Peyer's patch (tissue), 4 donors: ENCODE measurements around the gene SORBS1.

ENCODE experiments used
- CTCF ChIP-seq, 6 experiments: fragments of 450-650 bp in 4 of 6; fragments of 200-600 bp in 2 of 6; sonication (generic) in 1 of 6; IDR thresholded peaks; one replicate each; pipeline ENCODE4 v1.5.1; 2017 to 2019; ENCODE audit warnings: antibody characterized with exemption in 6 of 6, mild to moderate bottlenecking in 3 of 6, moderate library complexity in 1 of 6
- POLR2A ChIP-seq, 2 donors: fragments of 450-650 bp; IDR thresholded peaks; one replicate each; pipeline ENCODE4 v1.5.1; 2017; ENCODE audit warnings: antibody characterized with exemption in 2 of 2, mild to moderate bottlenecking in 2 of 2, moderate library complexity in 2 of 2

GRCh38 chr10:95397747-95398146 is 163.4 kb downstream of the SORBS1 start:
- TF ChIP-seq POLR2A (IDR thresholded peaks at IDR 0.05): no peak
- no peak for TF ChIP-seq CTCF (IDR thresholded peaks at IDR 0.05)
